Karpas-422 (cell line): ENCODE results near the gene PDZD2. TPM values are rescaled to one million over a fixed set of nuclear protein-coding genes. Genes with fewer than 3 reads are reported as not detected.
"Not testable (repeated sequence)": the region's sequence is repeated elsewhere in the genome, so short reads cannot be mapped to it uniquely, and the experiment has no call there.

ENCODE experiments used
- DNase-seq: peaks from one replicate; pipeline ENCODE4 v3.0.0-alpha.2; 2015
- H2AFZ ChIP-seq: fragments of 200-600 bp; sonication (generic); 2 replicates; pipeline ENCODE4 v1.6.1; 2014; ENCODE audit warnings: antibody characterized with exemption, low read length, mixed read lengths
- H3K27ac ChIP-seq: fragments of 200-600 bp; sonication (generic); 2 replicates; pipeline ENCODE4 v1.5.1; 2014; ENCODE audit warnings: mild to moderate bottlenecking, low read length, moderate library complexity
- H3K27me3 ChIP-seq: fragments of 200-600 bp; sonication (generic); 2 replicates; pipeline ENCODE4 v1.6.1; 2014; ENCODE audit warnings: low read length, mixed read lengths
- H3K36me3 ChIP-seq: fragments of 200-600 bp; sonication (generic); 2 replicates; pipeline ENCODE4 v1.6.1; 2014; ENCODE audit warnings: low read length, mixed read lengths; ENCODE audit not compliant: insufficient read depth
- H3K4me1 ChIP-seq: fragments of 200-600 bp; sonication (generic); 2 replicates; pipeline ENCODE4 v1.6.1; 2014; ENCODE audit warnings: mild to moderate bottlenecking, low read length, mixed read lengths
- H3K4me2 ChIP-seq: fragments of 200-600 bp; sonication (generic); 2 replicates; pipeline ENCODE4 v1.6.1; 2014; ENCODE audit warnings: low read length, low read depth, mild to moderate bottlenecking; ENCODE audit not compliant: poor library complexity, severe bottlenecking
- H3K4me3 ChIP-seq: fragments of 200-600 bp; sonication (generic); 2 replicates; pipeline ENCODE4 v1.5.1; 2014; ENCODE audit warnings: mild to moderate bottlenecking, antibody characterized with exemption, low read length, mixed read lengths
- H3K79me2 ChIP-seq: fragments of 200-600 bp; sonication (generic); 2 replicates; pipeline ENCODE4 v1.6.1; 2014; ENCODE audit warnings: mild to moderate bottlenecking, low read length, mixed read lengths
- H3K9ac ChIP-seq: fragments of 200-600 bp; sonication (generic); 2 replicates; pipeline ENCODE4 v1.6.0; 2014; ENCODE audit warnings: low read length
- H3K9me2 ChIP-seq: fragments of 200-600 bp; sonication (generic), shearing (Covaris generic); replicated peaks from 2 replicates; pipeline ENCODE4 v1.6.0; 2014; ENCODE audit warnings: mild to moderate bottlenecking, low read length, moderate library complexity; ENCODE audit not compliant: insufficient read depth
- H3K9me3 ChIP-seq: fragments of 300-700, 200-600 bp; sonication (generic); 2 replicates; pipeline ENCODE4 v1.6.1; 2014; ENCODE audit warnings: low read length, mixed read lengths
- H4K20me1 ChIP-seq: fragments of 200-600 bp; sonication (generic); 2 replicates; pipeline ENCODE4 v1.6.1; 2014; ENCODE audit warnings: mild to moderate bottlenecking, antibody characterized with exemption, low read length, low read depth; ENCODE audit not compliant: insufficient read depth
- total RNA-seq: library from RNA; depleted of rRNA; stranded (reverse); fragments of >200 nt; shearing (Covaris generic); gene quantifications from 2 replicates; pipeline ENCODE4 v1.2.3, GENCODE V29; 2014; ENCODE audit warnings: low replicate concordance

The PDZD2 gene
- total RNA-seq, 1 experiment from 2014 or later = not detected

- Histone ChIP-seq H3K9me2 (no peaks in the 10 kb centered on the region), H3K9me3 (no peaks in the 10 kb centered on the region), H4K20me1 (no peaks in the 10 kb centered on the region), H3K4me1 (no peaks in the 10 kb centered on the region), H3K4me3 (no peak overlapping the region), H3K27me3 (no peaks in the 10 kb centered on the region), H2AFZ (no peak overlapping the region), H3K9ac (no peak overlapping the region), H3K36me3 (no peaks in the 10 kb centered on the region), H3K79me2 (no peaks in the 10 kb centered on the region), H3K27ac (no peak overlapping the region), H3K4me2 (no peak overlapping the region)
- no peak for DNase-seq
Observed at GRCh38 chr5:31731710-31732301, 92.9 kb downstream of the PDZD2 start.

DNA sequence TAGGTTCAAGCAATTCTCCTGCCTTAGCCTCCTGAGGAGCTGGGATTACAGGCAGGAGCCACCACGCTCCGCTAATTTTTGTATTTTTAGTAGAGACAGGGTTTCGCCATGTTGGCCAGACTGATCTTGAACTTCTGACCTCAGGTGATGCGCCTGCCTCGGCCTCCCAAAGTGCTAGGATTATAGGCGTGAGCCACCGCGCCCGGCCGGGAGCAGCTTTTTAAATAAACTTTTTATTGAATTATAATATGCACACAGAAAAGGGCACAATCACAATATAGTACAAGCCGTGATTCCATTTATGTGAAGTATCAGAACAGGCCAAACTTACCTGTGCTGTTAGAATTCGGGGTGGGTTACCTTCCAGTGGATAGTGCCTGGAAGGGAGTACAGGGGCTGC lies 93.9 kb downstream of the PDZD2 start:
- not testable (repeated sequence) for H3K27ac ChIP-seq, H3K27me3 ChIP-seq, H2AFZ ChIP-seq, H3K4me1 ChIP-seq, H3K4me2 ChIP-seq, H3K9ac ChIP-seq, H3K79me2 ChIP-seq, H3K9me2 ChIP-seq, H3K36me3 ChIP-seq, H4K20me1 ChIP-seq, DNase-seq, H3K9me3 ChIP-seq, H3K4me3 ChIP-seq

- no peaks in the 10 kb centered on the region for H4K20me1 ChIP-seq
- no peak overlapping the region for H2AFZ ChIP-seq
- no peaks in the 10 kb centered on the region for H3K4me1 ChIP-seq
- H3K9ac ChIP-seq = no peak overlapping the region
- H3K4me2 ChIP-seq = no peak overlapping the region
- H3K9me2 ChIP-seq = no peaks in the 10 kb centered on the region
- H3K9me3 ChIP-seq = no peaks in the 10 kb centered on the region
- H3K4me3 ChIP-seq = no peak overlapping the region
- DNase-seq = no peak
- no peak overlapping the region for H3K27ac ChIP-seq
- no peaks in the 10 kb centered on the region for H3K27me3 ChIP-seq
- no peaks in the 10 kb centered on the region for H3K79me2 ChIP-seq
- no peaks in the 10 kb centered on the region for H3K36me3 ChIP-seq
Observed at GRCh38 chr5:31733371-31733770, 94.4 kb downstream of the PDZD2 start.

DNA sequence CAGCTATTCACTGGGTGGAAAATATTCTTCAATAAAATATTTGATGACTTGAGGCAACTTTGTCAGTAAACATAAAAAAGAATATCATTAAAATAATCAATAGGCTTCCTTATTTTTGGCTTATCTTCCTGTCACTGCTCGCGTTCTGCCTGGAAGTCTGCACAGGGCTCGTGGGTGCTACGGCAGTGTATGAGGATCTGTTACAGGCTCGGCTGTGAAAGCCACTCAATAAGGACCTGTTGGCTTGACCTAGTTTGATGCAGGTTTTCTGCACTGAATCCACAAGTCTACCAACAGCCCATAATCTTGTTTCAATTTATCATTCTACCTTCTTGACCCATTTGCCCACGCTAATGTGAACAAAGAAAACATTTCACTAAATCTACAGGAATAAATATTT lies 97.2 kb downstream of the PDZD2 start:
- H3K36me3 ChIP-seq = no peaks in the 10 kb centered on the region
- no peaks in the 10 kb centered on the region for H3K27me3 ChIP-seq
- no peak overlapping the region for H3K4me2 ChIP-seq
- no peaks in the 10 kb centered on the region for H3K4me1 ChIP-seq
- H3K27ac ChIP-seq = no peak overlapping the region
- DNase-seq = no peak
- no peak overlapping the region for H3K4me3 ChIP-seq
- no peaks in the 10 kb centered on the region for H4K20me1 ChIP-seq
- no peak overlapping the region for H2AFZ ChIP-seq
- no peaks in the 10 kb centered on the region for H3K79me2 ChIP-seq
- H3K9ac ChIP-seq = no peak overlapping the region
- H3K9me3 ChIP-seq = no peaks in the 10 kb centered on the region
- H3K9me2 ChIP-seq = no peaks in the 10 kb centered on the region

DNA sequence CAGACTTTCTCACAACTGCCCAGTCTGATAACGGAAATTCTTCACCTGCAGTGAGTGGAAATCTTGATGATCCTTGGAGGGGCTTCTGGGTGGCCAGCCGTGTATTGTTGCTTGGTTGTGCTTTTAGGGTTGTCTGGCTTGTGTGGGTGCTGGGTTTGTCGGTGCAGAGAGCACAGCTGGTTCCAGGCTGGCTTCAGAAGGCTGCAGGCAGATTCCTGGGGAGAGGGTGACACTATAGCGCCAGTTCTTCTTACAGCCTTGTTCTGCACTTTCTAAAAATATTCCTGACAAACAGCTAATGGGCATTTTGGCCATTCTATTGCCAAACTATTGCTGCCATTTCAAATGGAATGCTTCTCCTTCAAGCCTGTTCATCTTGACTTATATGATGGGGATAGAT lies 99.3 kb downstream of the PDZD2 start:
- no peak for DNase-seq
- H3K27me3 ChIP-seq = no peaks in the 10 kb centered on the region

DNA sequence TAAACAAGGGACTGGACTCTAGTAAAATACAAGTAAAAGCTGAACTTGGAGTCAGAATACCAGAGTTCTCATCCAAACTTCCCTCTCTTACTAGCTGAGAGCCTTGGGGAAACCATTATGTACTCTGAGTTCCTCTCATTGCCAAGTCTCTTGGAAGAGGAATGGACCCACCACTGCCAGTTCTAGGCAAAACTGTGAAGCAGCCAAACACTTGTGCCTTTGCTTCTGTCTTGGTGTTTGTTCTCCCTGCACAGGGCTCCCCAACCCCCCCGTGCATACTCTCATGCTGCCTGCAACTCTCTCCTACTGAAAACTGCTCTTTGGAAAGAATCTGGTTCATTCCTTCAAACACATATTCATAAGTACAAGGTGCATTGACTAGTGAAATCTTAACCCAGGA lies 102.6 kb downstream of the PDZD2 start:
- no peaks in the 10 kb centered on the region for H4K20me1 ChIP-seq
- no peaks in the 10 kb centered on the region for H3K4me1 ChIP-seq
- no peak overlapping the region for H3K4me3 ChIP-seq
- no peaks in the 10 kb centered on the region for H3K79me2 ChIP-seq
- H3K9ac ChIP-seq = no peak overlapping the region
- H3K27me3 ChIP-seq = no peaks in the 10 kb centered on the region
- H3K27ac ChIP-seq = no peak overlapping the region
- no peak for DNase-seq
- no peaks in the 10 kb centered on the region for H3K9me2 ChIP-seq
- H2AFZ ChIP-seq = no peak overlapping the region
- no peak overlapping the region for H3K4me2 ChIP-seq
- no peaks in the 10 kb centered on the region for H3K9me3 ChIP-seq
- H3K36me3 ChIP-seq = no peaks in the 10 kb centered on the region

More for the DNA sequence above, 99.3 kb downstream of the PDZD2 start:
- Histone ChIP-seq H4K20me1 (no peaks in the 10 kb centered on the region), H3K4me3 (no peak overlapping the region), H3K9me2 (no peaks in the 10 kb centered on the region), H3K9ac (no peak overlapping the region), H3K4me2 (no peak overlapping the region), H3K36me3 (no peaks in the 10 kb centered on the region), H3K27ac (no peak overlapping the region), H3K79me2 (no peaks in the 10 kb centered on the region), H2AFZ (no peak overlapping the region), H3K9me3 (no peaks in the 10 kb centered on the region), H3K4me1 (no peaks in the 10 kb centered on the region)

GRCh38 chr5:31743678-31744077 lies 104.7 kb downstream of the PDZD2 start:
- H3K9ac ChIP-seq = no peak overlapping the region
- no peaks in the 10 kb centered on the region for H4K20me1 ChIP-seq
- H2AFZ ChIP-seq = no peak overlapping the region
- no peak overlapping the region for H3K27ac ChIP-seq
- no peak overlapping the region for H3K4me2 ChIP-seq
- DNase-seq = no peak
- no peaks in the 10 kb centered on the region for H3K27me3 ChIP-seq
- H3K4me3 ChIP-seq = no peak overlapping the region
- H3K79me2 ChIP-seq = no peaks in the 10 kb centered on the region
- no peaks in the 10 kb centered on the region for H3K36me3 ChIP-seq
- H3K9me2 ChIP-seq = no peaks in the 10 kb centered on the region
- H3K4me1 ChIP-seq = no peaks in the 10 kb centered on the region
- H3K9me3 ChIP-seq = no peaks in the 10 kb centered on the region

GRCh38 chr5:31748458-31749172 lies 109.7 kb downstream of the PDZD2 start:
- Histone ChIP-seq H3K79me2 (no peaks in the 10 kb centered on the region), H3K9me3 (no peaks in the 10 kb centered on the region), H3K9me2 (no peaks in the 10 kb centered on the region), H2AFZ (no peak overlapping the region), H3K9ac (no peak overlapping the region), H3K27me3 (no peaks in the 10 kb centered on the region), H3K27ac (no peak overlapping the region), H3K4me1 (no peaks in the 10 kb centered on the region), H3K36me3 (no peaks in the 10 kb centered on the region), H3K4me2 (no peak overlapping the region), H3K4me3 (no peak overlapping the region), H4K20me1 (no peaks in the 10 kb centered on the region)
- no peak for DNase-seq
